ENCODE results near the gene ZMYND10. TPM values are rescaled to one million over a fixed set of nuclear protein-coding genes. Genes with fewer than 3 reads are reported as not detected.

ZMYND10 gene
- total RNA-seq, 1 donor from 2014 or later: 0.86 TPM

- DNase-seq (ENCODE audit: low spot score, unreplicated experiment): no peak
- Mint-ChIP-seq H3K27ac (peak overlapping the region; percentile 33), H3K4me1 (ENCODE audit: low read depth) (peaks cover 28% of the 10 kb centered on the region), H3K9me3 (ENCODE audit: low read depth) (no peaks in the 10 kb centered on the region), H3K36me3 (ENCODE audit: insufficient read depth) (peaks cover 23% of the 10 kb centered on the region), H3K27me3 (no peaks in the 10 kb centered on the region), H3K4me3 (ENCODE audit: low read depth) (peak overlapping the region; percentile 90)
- no peak for TF ChIP-seq CTCF (IDR thresholded peaks at IDR 0.05; ENCODE audit: unreplicated experiment)
These were observed 26.2 kb downstream of the ZMYND10 start for GRCh38 chr3:50319181-50319893.

GRCh38 chr3:50318615-50319014 is 26.9 kb downstream of the ZMYND10 start:
- peak overlapping the region; percentile 52 for H3K4me3 Mint-ChIP-seq (ENCODE audit: low read depth)

DNA sequence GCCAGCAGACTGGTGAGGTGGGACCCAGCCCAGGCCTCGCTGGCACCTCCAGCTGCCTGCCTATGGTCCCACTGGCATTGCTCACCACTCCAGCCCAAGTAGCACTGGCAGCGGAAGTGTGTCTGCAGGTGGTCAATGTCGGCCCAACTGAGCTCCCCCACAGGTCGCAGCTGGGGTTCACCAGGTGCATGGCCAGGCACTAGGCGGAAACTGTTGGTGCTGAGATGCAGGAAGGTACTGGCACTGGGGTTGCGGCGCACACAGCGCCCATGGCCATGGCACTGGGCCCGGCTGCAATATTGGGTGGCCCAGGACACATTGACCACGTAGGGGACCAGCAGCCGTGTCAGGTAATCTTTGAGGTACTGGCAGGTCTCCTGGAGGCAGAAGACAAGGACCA is 27.4 kb downstream of the ZMYND10 start:
- Mint-ChIP-seq H3K27ac (no peak overlapping the region), H3K36me3 (ENCODE audit: insufficient read depth) (peaks cover 30% of the 10 kb centered on the region), H3K9me3 (ENCODE audit: low read depth) (no peaks in the 10 kb centered on the region), H3K4me3 (ENCODE audit: low read depth) (no peak overlapping the region), H3K27me3 (no peaks in the 10 kb centered on the region), H3K4me1 (ENCODE audit: low read depth) (peaks cover 28% of the 10 kb centered on the region)
- no peak for TF ChIP-seq CTCF (IDR thresholded peaks at IDR 0.05; ENCODE audit: unreplicated experiment)
- DNase-seq (ENCODE audit: low spot score, unreplicated experiment): no peak

More at GRCh38 chr3:50318615-50319014, 26.9 kb downstream of the ZMYND10 start:
- peaks cover 30% of the 10 kb centered on the region for H3K36me3 Mint-ChIP-seq (ENCODE audit: insufficient read depth)
- H3K27me3 Mint-ChIP-seq: no peaks in the 10 kb centered on the region
- H3K27ac Mint-ChIP-seq: no peak overlapping the region
- H3K9me3 Mint-ChIP-seq (ENCODE audit: low read depth): no peaks in the 10 kb centered on the region
- no peak for DNase-seq (ENCODE audit: low spot score, unreplicated experiment)
- peaks cover 28% of the 10 kb centered on the region for H3K4me1 Mint-ChIP-seq (ENCODE audit: low read depth)
- TF ChIP-seq CTCF (IDR thresholded peaks at IDR 0.05; ENCODE audit: unreplicated experiment): no peak

GRCh38 chr3:50317300-50317699 is 28.2 kb downstream of the ZMYND10 start:
- H3K4me3 Mint-ChIP-seq (ENCODE audit: low read depth): no peak overlapping the region

GRCh38 chr3:50316657-50317242 is 28.8 kb downstream of the ZMYND10 start:
- Mint-ChIP-seq H3K36me3 (ENCODE audit: insufficient read depth) (peaks cover 31% of the 10 kb centered on the region), H3K27me3 (no peaks in the 10 kb centered on the region), H3K4me3 (ENCODE audit: low read depth) (no peak overlapping the region), H3K9me3 (ENCODE audit: low read depth) (no peaks in the 10 kb centered on the region), H3K27ac (peak overlapping the region; percentile 69), H3K4me1 (ENCODE audit: low read depth) (peaks cover 28% of the 10 kb centered on the region)
- DNase-seq (ENCODE audit: low spot score, unreplicated experiment): no peak
- no peak for TF ChIP-seq CTCF (IDR thresholded peaks at IDR 0.05; ENCODE audit: unreplicated experiment)

More at GRCh38 chr3:50317300-50317699, 28.2 kb downstream of the ZMYND10 start:
- H3K9me3 Mint-ChIP-seq (ENCODE audit: low read depth): no peaks in the 10 kb centered on the region
- H3K27me3 Mint-ChIP-seq: no peaks in the 10 kb centered on the region
- peaks cover 31% of the 10 kb centered on the region for H3K36me3 Mint-ChIP-seq (ENCODE audit: insufficient read depth)
- no peak for TF ChIP-seq CTCF (IDR thresholded peaks at IDR 0.05; ENCODE audit: unreplicated experiment)
- no peak for DNase-seq (ENCODE audit: low spot score, unreplicated experiment)
- peaks cover 28% of the 10 kb centered on the region for H3K4me1 Mint-ChIP-seq (ENCODE audit: low read depth)
- H3K27ac Mint-ChIP-seq: peak overlapping the region; percentile 69
